Measurements from ENCODE around the gene KRTAP1-1. TPM values are rescaled to one million over a fixed set of nuclear protein-coding genes. Genes with fewer than 3 reads are reported as not detected.
"Not testable (repeated sequence)": the region's sequence is repeated elsewhere in the genome, so short reads cannot be mapped to it uniquely, and the experiment has no call there.

Gene KRTAP1-1, protein sequence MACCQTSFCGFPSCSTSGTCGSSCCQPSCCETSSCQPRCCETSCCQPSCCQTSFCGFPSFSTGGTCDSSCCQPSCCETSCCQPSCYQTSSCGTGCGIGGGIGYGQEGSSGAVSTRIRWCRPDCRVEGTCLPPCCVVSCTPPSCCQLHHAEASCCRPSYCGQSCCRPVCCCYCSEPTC
- not detected in 2 replicates for total RNA-seq

DNA sequence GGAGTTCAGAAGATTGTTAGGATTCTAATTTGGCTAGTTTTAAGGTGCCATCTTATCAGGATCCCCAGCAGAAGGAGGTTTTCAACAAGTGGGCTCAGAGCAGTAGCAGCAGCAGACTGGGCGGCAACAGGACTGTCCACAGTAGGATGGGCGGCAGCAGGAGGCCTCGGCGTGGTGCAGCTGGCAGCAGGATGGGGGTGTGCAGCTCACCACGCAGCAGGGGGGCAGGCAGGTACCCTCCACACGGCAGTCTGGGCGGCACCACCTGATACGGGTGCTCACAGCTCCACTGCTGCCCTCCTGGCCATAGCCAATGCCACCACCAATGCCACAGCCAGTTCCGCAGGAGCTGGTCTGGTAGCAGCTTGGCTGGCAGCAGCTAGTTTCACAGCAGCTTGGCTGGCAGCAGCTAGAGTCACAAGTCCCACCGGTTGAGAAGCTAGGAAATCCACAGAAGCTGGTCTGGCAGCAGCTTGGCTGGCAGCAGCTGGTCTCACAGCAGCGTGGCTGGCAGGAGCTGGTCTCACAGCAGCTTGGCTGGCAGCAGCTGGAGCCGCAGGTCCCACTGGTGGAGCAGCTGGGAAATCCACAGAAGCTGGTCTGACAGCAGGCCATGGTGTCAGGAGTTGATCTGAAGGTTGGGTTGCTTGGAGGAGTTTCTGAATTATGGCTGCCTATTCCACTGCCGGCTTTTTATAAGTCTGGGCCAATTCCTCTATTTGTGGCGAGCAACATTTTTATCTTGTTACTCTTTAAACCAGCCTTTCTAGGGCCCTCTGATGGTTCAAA lies at the start of gene KRTAP1-1:
Gene KRTAP1-1, minus strand, starts transcription at position 668 of the 789 bp plus-strand sequence. Its CDS starts 53 bp downstream, at position 615.
- peak; percentile 13 for FAIRE-seq
- not testable (repeated sequence) for H3K4me3 ChIP-seq (ENCODE audit: low read depth, low read length); H3K27me3 ChIP-seq (ENCODE audit: control insufficient read depth, insufficient read depth, low read length); DNase-seq (ENCODE audit: low read depth); H3K36me3 ChIP-seq (ENCODE audit: control insufficient read depth, insufficient read depth, low read length)

DNA sequence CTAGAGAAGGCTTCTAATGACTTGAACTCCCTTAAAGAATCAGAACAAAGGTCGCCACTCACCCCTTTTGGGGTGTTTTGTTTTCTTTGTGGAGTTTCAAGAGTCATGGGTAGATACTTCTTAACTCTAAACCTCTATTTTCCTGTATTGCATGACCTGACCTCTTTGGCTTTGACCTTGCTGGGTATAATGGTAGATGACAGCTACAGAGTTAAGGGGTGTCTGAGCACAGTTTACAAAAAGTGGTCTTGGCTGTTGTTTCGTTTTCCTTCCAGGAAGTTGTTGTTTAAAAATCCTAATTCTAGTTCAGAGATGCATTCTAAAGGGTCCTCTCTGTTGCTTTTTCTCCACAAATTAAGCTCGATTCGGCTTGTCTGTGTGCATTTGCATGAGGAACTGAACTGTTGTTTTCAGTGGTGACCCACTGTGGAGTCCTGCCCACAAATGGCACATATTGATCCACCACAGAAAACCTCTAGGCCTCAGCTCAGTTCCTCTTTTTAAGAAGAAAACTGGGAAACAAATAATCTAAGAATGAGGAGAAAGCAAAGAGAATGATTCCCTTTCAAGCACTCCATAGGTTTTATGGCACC lies 47.6 kb upstream of the KRTAP1-1 start:
- not testable (repeated sequence) for FAIRE-seq; H3K27me3 ChIP-seq (ENCODE audit: control insufficient read depth, insufficient read depth, low read length); H3K4me3 ChIP-seq (ENCODE audit: low read depth, low read length); DNase-seq (ENCODE audit: low read depth); H3K36me3 ChIP-seq (ENCODE audit: control insufficient read depth, insufficient read depth, low read length)

DNA sequence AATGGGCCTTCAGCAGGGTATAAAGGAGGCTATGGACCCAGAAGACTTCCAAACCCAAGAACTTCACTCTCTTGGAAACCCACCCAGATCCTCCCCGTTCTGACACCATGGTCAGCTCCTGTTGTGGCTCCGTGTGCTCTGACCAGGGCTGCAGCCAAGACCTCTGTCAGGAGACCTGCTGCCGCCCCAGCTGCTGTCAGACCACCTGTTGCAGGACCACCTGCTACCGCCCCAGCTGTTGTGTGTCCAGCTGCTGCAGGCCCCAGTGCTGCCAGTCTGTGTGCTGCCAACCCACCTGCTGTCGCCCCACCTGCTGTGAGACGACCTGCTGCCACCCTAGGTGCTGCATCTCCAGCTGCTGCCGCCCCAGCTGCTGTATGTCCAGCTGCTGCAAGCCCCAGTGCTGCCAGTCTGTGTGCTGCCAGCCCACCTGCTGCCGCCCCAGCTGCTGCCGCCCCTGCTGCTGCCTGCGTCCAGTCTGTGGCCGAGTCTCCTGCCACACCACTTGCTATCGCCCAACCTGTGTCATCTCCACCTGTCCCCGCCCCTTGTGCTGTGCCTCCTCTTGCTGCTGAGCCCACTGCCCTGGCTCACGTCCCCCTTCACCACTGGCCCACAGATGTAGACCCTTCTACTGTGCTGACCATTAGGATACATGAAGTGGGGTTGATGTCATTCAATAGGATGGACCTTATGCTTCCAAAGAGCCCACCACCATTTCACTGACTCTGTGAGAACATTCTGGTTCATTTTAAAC lies 43.0 kb upstream of the KRTAP1-1 start, which contains the start of gene KRTAP4-7:
Gene KRTAP4-7, plus strand, starts transcription at position 51 of the 757 bp plus-strand sequence. Its CDS starts 57 bp downstream, at position 108.
- not testable (repeated sequence) for H3K27me3 ChIP-seq (ENCODE audit: control insufficient read depth, insufficient read depth, low read length); H3K36me3 ChIP-seq (ENCODE audit: control insufficient read depth, insufficient read depth, low read length); H3K4me3 ChIP-seq (ENCODE audit: low read depth, low read length); FAIRE-seq; DNase-seq (ENCODE audit: low read depth)

DNA sequence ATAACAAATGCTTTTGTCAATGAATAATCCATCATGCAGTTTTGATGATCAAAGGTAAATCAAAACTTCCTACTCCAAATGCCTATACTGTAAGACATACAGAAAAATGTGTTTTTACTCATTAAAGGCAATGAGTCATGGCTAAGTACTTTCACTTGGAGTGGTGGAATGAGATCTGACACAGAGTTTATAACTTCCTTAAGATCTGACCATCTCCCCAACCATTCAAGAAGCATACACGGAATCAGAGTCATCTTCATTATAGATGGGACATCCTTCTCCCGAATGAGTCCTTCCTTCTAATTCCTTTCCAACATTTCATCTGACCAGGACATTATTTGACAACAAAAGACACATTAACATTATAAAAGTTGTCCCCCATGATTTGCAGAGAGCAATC lies 42.2 kb upstream of the KRTAP1-1 start:
- not testable (repeated sequence) for H3K4me3 ChIP-seq (ENCODE audit: low read depth, low read length); H3K27me3 ChIP-seq (ENCODE audit: control insufficient read depth, insufficient read depth, low read length); H3K36me3 ChIP-seq (ENCODE audit: control insufficient read depth, insufficient read depth, low read length)
- peak; percentile 25 for DNase-seq (ENCODE audit: low read depth)
- peak; percentile 77 for FAIRE-seq

DNA sequence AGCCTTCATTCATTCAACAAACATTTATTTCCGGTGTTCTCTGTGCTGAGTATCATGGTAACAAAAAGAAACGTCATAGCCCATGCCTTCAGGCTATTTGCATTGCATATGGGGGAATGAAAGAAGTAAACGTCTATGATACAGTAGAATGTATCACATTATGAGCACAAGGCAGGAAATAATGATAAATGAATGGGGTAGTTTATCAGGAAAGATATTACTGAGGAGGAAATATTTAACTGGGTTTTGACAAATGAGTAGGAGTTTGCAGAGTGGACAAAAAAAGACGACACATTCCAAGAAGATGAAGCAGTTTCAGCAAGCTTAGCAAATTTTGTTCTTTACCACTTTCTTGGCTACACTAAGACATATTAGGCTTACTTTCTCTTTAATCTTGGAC lies 41.4 kb upstream of the KRTAP1-1 start:
- FAIRE-seq (no peak), DNase-seq (ENCODE audit: low read depth) (peak; percentile 94)

DNA sequence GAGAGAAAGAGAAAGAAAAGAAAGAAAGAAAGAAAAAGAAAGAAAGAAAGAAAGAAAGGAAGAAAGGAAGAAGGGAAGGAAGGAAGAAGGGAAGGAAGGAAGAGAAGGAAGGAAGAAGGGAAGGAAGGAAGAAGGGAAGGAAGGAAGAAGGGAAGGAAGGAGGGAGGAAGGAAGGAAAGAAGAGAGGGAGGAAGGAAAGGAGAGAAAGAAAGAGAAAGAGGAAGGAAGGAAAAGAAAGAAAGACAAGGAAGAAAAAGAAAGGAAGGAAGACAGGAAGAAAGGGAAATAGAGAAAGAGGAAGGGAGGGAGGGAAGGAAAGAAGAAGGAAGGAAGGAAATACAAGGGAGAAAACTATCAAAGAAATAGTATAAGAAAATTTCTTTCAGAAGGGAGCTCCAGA lies 35.5 kb upstream of the KRTAP1-1 start:
- TF ChIP-seq, protein P1, sequence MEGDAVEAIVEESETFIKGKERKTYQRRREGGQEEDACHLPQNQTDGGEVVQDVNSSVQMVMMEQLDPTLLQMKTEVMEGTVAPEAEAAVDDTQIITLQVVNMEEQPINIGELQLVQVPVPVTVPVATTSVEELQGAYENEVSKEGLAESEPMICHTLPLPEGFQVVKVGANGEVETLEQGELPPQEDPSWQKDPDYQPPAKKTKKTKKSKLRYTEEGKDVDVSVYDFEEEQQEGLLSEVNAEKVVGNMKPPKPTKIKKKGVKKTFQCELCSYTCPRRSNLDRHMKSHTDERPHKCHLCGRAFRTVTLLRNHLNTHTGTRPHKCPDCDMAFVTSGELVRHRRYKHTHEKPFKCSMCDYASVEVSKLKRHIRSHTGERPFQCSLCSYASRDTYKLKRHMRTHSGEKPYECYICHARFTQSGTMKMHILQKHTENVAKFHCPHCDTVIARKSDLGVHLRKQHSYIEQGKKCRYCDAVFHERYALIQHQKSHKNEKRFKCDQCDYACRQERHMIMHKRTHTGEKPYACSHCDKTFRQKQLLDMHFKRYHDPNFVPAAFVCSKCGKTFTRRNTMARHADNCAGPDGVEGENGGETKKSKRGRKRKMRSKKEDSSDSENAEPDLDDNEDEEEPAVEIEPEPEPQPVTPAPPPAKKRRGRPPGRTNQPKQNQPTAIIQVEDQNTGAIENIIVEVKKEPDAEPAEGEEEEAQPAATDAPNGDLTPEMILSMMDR (IDR thresholded peaks at IDR 0.05; ENCODE audit: insufficient read depth, low read length, severe bottlenecking), result no peak
- FAIRE-seq (no peak), DNase-seq (ENCODE audit: low read depth) (no peak)
- no peaks in the 10 kb centered on the region for H3K36me3 ChIP-seq (ENCODE audit: control insufficient read depth, insufficient read depth, low read length)
- H3K4me3 ChIP-seq (ENCODE audit: low read depth, low read length), result no peak overlapping the region
- H3K27me3 ChIP-seq (ENCODE audit: control insufficient read depth, insufficient read depth, low read length), result no peaks in the 10 kb centered on the region

More for the DNA sequence above, 41.4 kb upstream of the KRTAP1-1 start:
- H3K27me3 ChIP-seq (ENCODE audit: control insufficient read depth, insufficient read depth, low read length), result no peaks in the 10 kb centered on the region
- TF ChIP-seq, protein P1 (IDR thresholded peaks at IDR 0.05; ENCODE audit: insufficient read depth, low read length, severe bottlenecking), result no peak
- H3K4me3 ChIP-seq (ENCODE audit: low read depth, low read length), result no peak overlapping the region
- no peaks in the 10 kb centered on the region for H3K36me3 ChIP-seq (ENCODE audit: control insufficient read depth, insufficient read depth, low read length)

DNA sequence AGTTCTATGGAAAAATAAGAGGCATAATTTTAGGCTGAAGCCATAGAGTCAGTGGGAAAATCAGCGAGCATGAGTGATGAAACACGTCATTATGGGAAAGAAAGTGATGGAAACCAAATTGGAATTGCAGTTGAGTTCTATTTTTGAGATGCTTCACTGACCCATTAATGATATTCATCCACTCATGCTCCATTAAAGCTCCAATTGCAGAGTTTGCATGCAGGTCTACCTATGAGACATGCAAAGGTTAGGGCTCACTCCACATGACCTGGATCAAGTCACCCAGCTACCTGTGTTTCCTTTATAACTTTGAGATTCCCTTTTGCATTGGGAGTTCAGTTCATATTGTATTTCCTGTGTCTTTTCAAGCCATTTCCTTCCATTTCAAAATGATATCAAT lies 32.4 kb upstream of the KRTAP1-1 start:
- FAIRE-seq (peak; percentile 36), DNase-seq (ENCODE audit: low read depth) (no peak)
- H3K36me3 ChIP-seq (ENCODE audit: control insufficient read depth, insufficient read depth, low read length), result no peaks in the 10 kb centered on the region
- no peaks in the 10 kb centered on the region for H3K27me3 ChIP-seq (ENCODE audit: control insufficient read depth, insufficient read depth, low read length)
- TF ChIP-seq, protein P1 (IDR thresholded peaks at IDR 0.05; ENCODE audit: insufficient read depth, low read length, severe bottlenecking), result no peak
- no peak overlapping the region for H3K4me3 ChIP-seq (ENCODE audit: low read depth, low read length)
